SK-MEL-5 (cell line): ENCODE results near the gene DBH. TPM values are rescaled to one million over a fixed set of nuclear protein-coding genes. Genes with fewer than 3 reads are reported as not detected.
"Not testable (repeated sequence)": the region's sequence is repeated elsewhere in the genome, so short reads cannot be mapped to it uniquely, and the experiment has no call there.

Experiments
- DNase-seq: peaks from one replicate; pipeline ENCODE4 v3.0.0-alpha.2; 2016; ENCODE audit warnings: low read depth, low spot score
- in situ Hi-C: cut with HindIII; loops from 2 replicates; pipeline ENCODE4 v1.10.0; 2016; ENCODE audit warnings: low sequenced_read_pairs, high pct_unique_total_duplicates, low pct_unique_long_range_greater_than_20kb
- total RNA-seq: library from RNA; depleted of rRNA; stranded (reverse); fragments of >200 nt; shearing (Covaris generic); gene quantifications from 2 replicates; pipeline ENCODE4 v1.2.3, GENCODE V29; 2014

Gene DBH
- total RNA-seq, 1 experiment from 2014 or later = not detected

- in situ Hi-C loops = no loop called here
- DNase-seq = no peak
Observed at GRCh38 chr9:133670466-133670865, 34.3 kb downstream of the DBH start.

- no peak for DNase-seq
Observed at GRCh38 chr9:133671371-133671770, 35.2 kb downstream of the DBH start.

GRCh38 chr9:133672503-133673257 lies 36.5 kb downstream of the DBH start:
- DNase-seq = no peak
- in situ Hi-C loops = no loop called here

More at GRCh38 chr9:133671371-133671770, 35.2 kb downstream of the DBH start:
- in situ Hi-C loops = no loop called here

GRCh38 chr9:133673258-133673655 lies 37.1 kb downstream of the DBH start:
- in situ Hi-C loops = no loop called here
- no peak for DNase-seq

GRCh38 chr9:133674091-133674490 lies 37.9 kb downstream of the DBH start:
- no peak for DNase-seq
- in situ Hi-C loops = no loop called here

GRCh38 chr9:133675796-133676195 lies 39.6 kb downstream of the DBH start:
- DNase-seq, in situ Hi-C loops: not testable (repeated sequence)

GRCh38 chr9:133676450-133676849 lies 40.3 kb downstream of the DBH start:
- in situ Hi-C loops = no loop called here
- no peak for DNase-seq

- no peak for DNase-seq
- in situ Hi-C loops = no loop called here
Observed at GRCh38 chr9:133677126-133678010, 41.2 kb downstream of the DBH start.

- DNase-seq = no peak
- in situ Hi-C loops = no loop called here
Observed at GRCh38 chr9:133679056-133679455, 42.9 kb downstream of the DBH start.

- no peak for DNase-seq
- in situ Hi-C loops = no loop called here
Observed at GRCh38 chr9:133679466-133680061, 43.4 kb downstream of the DBH start.

GRCh38 chr9:133680250-133680975 lies 44.2 kb downstream of the DBH start:
- in situ Hi-C loops = no loop called here
- DNase-seq = no peak

GRCh38 chr9:133680976-133681657 lies 45.0 kb downstream of the DBH start:
- in situ Hi-C loops = no loop called here
- no peak for DNase-seq

- no peak for DNase-seq
- in situ Hi-C loops = no loop called here
Observed at GRCh38 chr9:133681658-133682306, 45.6 kb downstream of the DBH start.

GRCh38 chr9:133682818-133683585 lies 46.8 kb downstream of the DBH start:
- no peak for DNase-seq
- in situ Hi-C loops = no loop called here

- no peak for DNase-seq
- in situ Hi-C loops = no loop called here
Observed at GRCh38 chr9:133683586-133684120, 47.5 kb downstream of the DBH start.
